Astrocyte (in vitro differentiated cells and primary cell): Measurements from ENCODE around the gene LMLN.

Source experiments
- CTCF ChIP-seq: IDR thresholded peaks from 2 replicates; pipeline ENCODE4 v1.5.1; 2011; ENCODE audit warnings: low read depth, mild to moderate bottlenecking, inconsistent platforms, low read length, moderate library complexity; ENCODE audit not compliant: insufficient read depth
- EZH2 ChIP-seq: IDR thresholded peaks from 2 replicates; pipeline ENCODE4 v1.6.1; 2012; ENCODE audit warnings: mild to moderate bottlenecking, low read length, inconsistent platforms; ENCODE audit not compliant: insufficient read depth

- TF ChIP-seq CTCF (no peak), EZH2 (no peak)
Measured at GRCh38 chr3:197950677-197951061, 9.3 kb upstream of the LMLN start.
